Measurements from ENCODE around the gene SETDB2. TPM values are rescaled to one million over a fixed set of nuclear protein-coding genes. Genes with fewer than 3 reads are reported as not detected.

SETDB2 gene
- total RNA-seq, 1 donor from 2014 or later, result 8.6 TPM

- no peak for DNase-seq (ENCODE audit: extremely low spot score in 2 of 2)
- no peak for TF ChIP-seq POLR2A (IDR thresholded peaks at IDR 0.05)
- TF ChIP-seq, protein P1, sequence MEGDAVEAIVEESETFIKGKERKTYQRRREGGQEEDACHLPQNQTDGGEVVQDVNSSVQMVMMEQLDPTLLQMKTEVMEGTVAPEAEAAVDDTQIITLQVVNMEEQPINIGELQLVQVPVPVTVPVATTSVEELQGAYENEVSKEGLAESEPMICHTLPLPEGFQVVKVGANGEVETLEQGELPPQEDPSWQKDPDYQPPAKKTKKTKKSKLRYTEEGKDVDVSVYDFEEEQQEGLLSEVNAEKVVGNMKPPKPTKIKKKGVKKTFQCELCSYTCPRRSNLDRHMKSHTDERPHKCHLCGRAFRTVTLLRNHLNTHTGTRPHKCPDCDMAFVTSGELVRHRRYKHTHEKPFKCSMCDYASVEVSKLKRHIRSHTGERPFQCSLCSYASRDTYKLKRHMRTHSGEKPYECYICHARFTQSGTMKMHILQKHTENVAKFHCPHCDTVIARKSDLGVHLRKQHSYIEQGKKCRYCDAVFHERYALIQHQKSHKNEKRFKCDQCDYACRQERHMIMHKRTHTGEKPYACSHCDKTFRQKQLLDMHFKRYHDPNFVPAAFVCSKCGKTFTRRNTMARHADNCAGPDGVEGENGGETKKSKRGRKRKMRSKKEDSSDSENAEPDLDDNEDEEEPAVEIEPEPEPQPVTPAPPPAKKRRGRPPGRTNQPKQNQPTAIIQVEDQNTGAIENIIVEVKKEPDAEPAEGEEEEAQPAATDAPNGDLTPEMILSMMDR (IDR thresholded peaks at IDR 0.05), result no peak
- TF ChIP-seq POLR2AphosphoS5 (IDR thresholded peaks at IDR 0.05; ENCODE audit: insufficient read depth in 1 of 2, low read depth in 1 of 2), result no peak
- Histone ChIP-seq H3K4me3 (no peak overlapping the region), H3K9me3 (no peaks in the 10 kb centered on the region), H3K27me3 (no peaks in the 10 kb centered on the region), H3K36me3 (peaks cover 0 to 14% of the 10 kb centered on the region in 2 donors), H3K4me1 (no peaks in the 10 kb centered on the region), H3K27ac (no peak overlapping the region)
- intact Hi-C loops (cut with DNase I), result no loop called here
These were observed 95.7 kb downstream of the SETDB2 start for GRCh38 chr13:49539746-49540145.

DNA sequence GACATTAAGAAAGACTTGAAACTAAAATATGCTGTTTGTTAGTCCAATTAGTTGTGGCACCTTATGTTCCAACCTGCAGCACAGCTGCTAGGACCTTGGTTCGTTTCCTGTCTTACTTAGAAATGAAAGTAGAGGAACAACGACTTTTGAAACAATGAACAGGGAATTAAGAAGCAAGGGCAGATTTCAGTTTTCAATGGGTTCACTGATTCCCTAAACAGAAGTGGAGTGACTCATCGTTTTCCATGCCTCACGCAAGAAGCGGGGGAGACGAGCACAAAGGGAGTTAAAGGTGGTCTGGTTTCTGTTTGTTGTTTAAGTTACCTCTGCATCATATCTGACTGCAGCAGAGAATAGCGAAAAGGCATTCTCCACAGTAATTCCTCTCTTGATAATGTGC lies 96.5 kb downstream of the SETDB2 start:
- intact Hi-C loops (cut with DNase I), result no loop called here
- Histone ChIP-seq H3K4me1 (no peaks in the 10 kb centered on the region), H3K9me3 (no peaks in the 10 kb centered on the region), H3K27ac (no peak overlapping the region), H3K27me3 (no peaks in the 10 kb centered on the region), H3K36me3 (peaks cover 0 to 14% of the 10 kb centered on the region in 2 donors), H3K4me3 (peak overlapping the region in 1 of 2 donors; percentile 20)
- TF ChIP-seq, protein P1 (IDR thresholded peaks at IDR 0.05), result no peak
- TF ChIP-seq POLR2AphosphoS5 (IDR thresholded peaks at IDR 0.05; ENCODE audit: insufficient read depth in 1 of 2, low read depth in 1 of 2) (no peak), POLR2A (IDR thresholded peaks at IDR 0.05) (no peak)
- DNase-seq (ENCODE audit: extremely low spot score in 2 of 2), result no peak

DNA sequence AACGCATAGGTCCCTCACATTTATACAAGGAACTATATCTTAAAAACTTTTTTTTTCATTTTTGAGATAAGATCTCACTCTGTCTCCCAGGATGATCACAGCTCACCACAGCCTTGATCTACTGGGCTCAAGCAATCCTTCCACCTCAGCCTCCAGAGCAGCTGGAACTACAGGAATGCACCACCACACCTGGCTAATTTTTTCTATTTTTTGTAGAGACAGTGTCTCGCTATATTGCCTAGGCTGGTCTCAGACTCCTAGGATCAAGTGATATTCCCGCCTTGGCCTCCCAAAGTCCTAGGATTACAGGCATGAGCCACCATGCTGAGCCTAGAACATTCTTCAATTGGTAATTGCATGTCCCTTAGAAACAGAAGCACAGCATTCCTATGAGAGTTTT lies 99.6 kb downstream of the SETDB2 start:
- TF ChIP-seq POLR2A (IDR thresholded peaks at IDR 0.05), result no peak
- TF ChIP-seq, protein P1 (IDR thresholded peaks at IDR 0.05), result no peak
- no peak for TF ChIP-seq POLR2AphosphoS5 (IDR thresholded peaks at IDR 0.05; ENCODE audit: insufficient read depth in 1 of 2, low read depth in 1 of 2)
- peaks cover 0 to 19% of the 10 kb centered on the region in 2 donors for H3K36me3 ChIP-seq

More for the DNA sequence above, 99.6 kb downstream of the SETDB2 start:
- no peak for DNase-seq (ENCODE audit: extremely low spot score in 2 of 2)
- H3K4me1 ChIP-seq, result no peaks in the 10 kb centered on the region
- intact Hi-C loops (cut with DNase I), result no loop called here
- H3K9me3 ChIP-seq, result no peaks in the 10 kb centered on the region
- H3K4me3 ChIP-seq, result no peak overlapping the region
- H3K27me3 ChIP-seq, result no peaks in the 10 kb centered on the region
- H3K27ac ChIP-seq, result no peak overlapping the region

Other genes with a start within 250 kb of the SETDB2 start
- gene MLNR, start 223.9 kb upstream of the SETDB2 start, total RNA-seq, result not detected
- gene CDADC1, start 196.3 kb upstream of the SETDB2 start, total RNA-seq, result 6.9 TPM
- gene CAB39L, start 210 bp upstream of the SETDB2 start, total RNA-seq, result 31.7 TPM
- gene PHF11, start 51.7 kb downstream of the SETDB2 start, total RNA-seq, result 44.9 TPM
- gene RCBTB1, start 141.3 kb downstream of the SETDB2 start, total RNA-seq, result 10.1 TPM
- 0.98 TPM for gene ARL11, start 184.2 kb downstream of the SETDB2 start, total RNA-seq
- gene EBPL, start 247.2 kb downstream of the SETDB2 start, total RNA-seq, result 90.8 TPM

All from vagina (tissue), 2 donors.